H1 (cell line): ENCODE measurements around the gene ACTR3C. TPM values are rescaled to one million over a fixed set of nuclear protein-coding genes. Genes with fewer than 3 reads are reported as not detected.

Experiments used
- CTCF ChIA-PET: fragments of 300-600 bp; sonication (Branson Sonifier 250); formaldehyde crosslinking; loops from one replicate; lab custom pipeline; 2021; ENCODE audit not compliant: partially characterized antibody; lab: Charles Lee
- POLR2A ChIA-PET: fragments of 300-600 bp; sonication (Branson Sonifier 250); formaldehyde crosslinking; loops from one replicate; lab custom pipeline; 2021; ENCODE audit warnings: inconsistent platforms; ENCODE audit not compliant: partially characterized antibody; lab: Charles Lee
- DNase-seq, 2 experiments: peaks; one replicate each; pipeline versions ENCODE4 v3.0.0 to v3.0.0-alpha.2; 2010 to 2022; ENCODE audit warnings: low spot score in 2 of 2, low read depth in 1 of 2, mixed read lengths in 1 of 2
- FAIRE-seq: peaks from 2 replicates; lab custom pipeline; 2011; peaks lifted over from hg19 to GRCh38; lab: Jason Lieb, UNC
- H2AFZ ChIP-seq: 2 replicates; pipeline ENCODE4 v1.8.1; 2012; ENCODE audit warnings: low read length, inconsistent platforms
- H2AK5ac ChIP-seq: 2 replicates; pipeline ENCODE4 v1.6.1; 2013; ENCODE audit warnings: low read depth, low read length
- H2BK120ac ChIP-seq: replicated peaks from 2 replicates; pipeline ENCODE3; 2013; ENCODE audit warnings: low read depth, low read length, inconsistent platforms
- H2BK12ac ChIP-seq: 2 replicates; pipeline ENCODE4 v1.6.1; 2013; ENCODE audit warnings: low read depth, low read length
- H2BK15ac ChIP-seq: 2 replicates; pipeline ENCODE4 v1.6.1; 2013; ENCODE audit warnings: low read length
- H2BK20ac ChIP-seq: 2 replicates; pipeline ENCODE4 v1.6.1; 2013; ENCODE audit warnings: low read length
- H2BK5ac ChIP-seq: 2 replicates; pipeline ENCODE4 v1.6.1; 2013; ENCODE audit warnings: low read depth, low read length
- H3K14ac ChIP-seq: 2 replicates; pipeline ENCODE4 v1.6.1; 2013; ENCODE audit warnings: inconsistent platforms; ENCODE audit not compliant: insufficient read length
- H3K18ac ChIP-seq: 2 replicates; pipeline ENCODE4 v1.6.1; 2013; ENCODE audit warnings: low read length; ENCODE audit errors: extremely low read depth
- H3K23ac ChIP-seq: 2 replicates; pipeline ENCODE4 v1.6.1; 2013; ENCODE audit warnings: inconsistent platforms; ENCODE audit not compliant: insufficient read length
- H3K23me2 ChIP-seq: 2 replicates; pipeline ENCODE4 v1.6.1; 2013; ENCODE audit warnings: low read depth, low read length
- H3K27ac ChIP-seq: 2 replicates; pipeline ENCODE4 v1.6.1; 2011; ENCODE audit warnings: low read depth, low read length, inconsistent platforms
- H3K27me3 ChIP-seq, 4 experiments: replicated peaks in 1 of 4; 1 replicate in 1 of 4; 2 replicates in 3 of 4; pipeline versions ENCODE4 v1.6.1 to v1.8.1; 2011 to 2013; ENCODE audit warnings: low read length in 3 of 4, mild to moderate bottlenecking in 3 of 4, inconsistent platforms in 2 of 4, mixed read lengths in 2 of 4, moderate library complexity in 1 of 4; ENCODE audit not compliant: control insufficient read depth in 3 of 4, insufficient read depth in 3 of 4; ENCODE audit errors: extremely low read depth in 1 of 4
- H3K36me3 ChIP-seq, 4 experiments: 2 replicates each; pipeline versions ENCODE4 v1.6.1 to v1.8.1; 2011 to 2013; ENCODE audit warnings: mild to moderate bottlenecking in 4 of 4, low read length in 3 of 4, moderate library complexity in 2 of 4, control low read depth in 1 of 4, inconsistent platforms in 1 of 4; ENCODE audit not compliant: insufficient read depth in 4 of 4, control insufficient read depth in 2 of 4
- H3K4ac ChIP-seq: replicated peaks from 2 replicates; pipeline ENCODE3; 2013; ENCODE audit warnings: low read length, low read depth, mixed read lengths, inconsistent platforms; ENCODE audit not compliant: insufficient read length
- H3K4me1 ChIP-seq, 4 experiments: replicated peaks in 1 of 4; 1 replicate in 1 of 4; 2 replicates in 3 of 4; pipeline versions ENCODE4 v1.6.1 to v1.8.1; 2011 to 2013; ENCODE audit warnings: low read length in 3 of 4, inconsistent platforms in 2 of 4, mixed read lengths in 1 of 4; ENCODE audit not compliant: insufficient read depth in 4 of 4, control insufficient read depth in 3 of 4
- H3K4me2 ChIP-seq, 2 experiments: 2 replicates each; pipeline versions ENCODE4 v1.6.1 to v1.8.1; 2011 to 2013; ENCODE audit warnings: low read depth in 2 of 2, low read length in 2 of 2, control low read depth in 1 of 2, inconsistent platforms in 1 of 2, mild to moderate bottlenecking in 1 of 2; ENCODE audit not compliant: insufficient read depth in 1 of 2
- H3K4me3 ChIP-seq, 4 experiments: fragments of 200-600, 300-600 bp in 1 of 4; sonication (generic), shearing (Covaris generic), sonication (Bioruptor Twin) in 1 of 4; 2 replicates each; pipeline versions ENCODE4 v1.5.1 to v1.8.1; 2011 to 2016; ENCODE audit warnings: low read length in 4 of 4, low read depth in 3 of 4, control low read depth in 2 of 4, inconsistent platforms in 2 of 4, mild to moderate bottlenecking in 2 of 4, mixed read lengths in 1 of 4, moderate library complexity in 1 of 4; ENCODE audit not compliant: insufficient read depth in 2 of 4; ENCODE audit errors: extremely low read depth in 1 of 4
- H3K56ac ChIP-seq: replicated peaks from 2 replicates; pipeline ENCODE3; 2013; ENCODE audit warnings: low read depth, mild to moderate bottlenecking, mixed read lengths, low read length, inconsistent platforms; ENCODE audit not compliant: insufficient read length
- H3K79me1 ChIP-seq: 2 replicates; pipeline ENCODE4 v1.6.1; 2013; ENCODE audit warnings: low read depth, low read length, control low read depth
- H3K79me2 ChIP-seq, 2 experiments: 2 replicates each; pipeline versions ENCODE4 v1.6.1 to v1.8.1; 2012 to 2013; ENCODE audit warnings: low read length in 2 of 2, mild to moderate bottlenecking in 2 of 2, inconsistent platforms in 1 of 2; ENCODE audit not compliant: insufficient read depth in 2 of 2, control insufficient read depth in 1 of 2
- H3K9ac ChIP-seq, 4 experiments: replicated peaks in 1 of 4; 1 replicate in 1 of 4; 2 replicates in 3 of 4; pipeline versions ENCODE4 v1.6.1 to v1.8.1; 2011 to 2013; ENCODE audit warnings: low read depth in 3 of 4, low read length in 3 of 4, control low read depth in 2 of 4, mild to moderate bottlenecking in 2 of 4, moderate library complexity in 2 of 4, inconsistent platforms in 1 of 4; ENCODE audit errors: extremely low read depth in 1 of 4
- H3K9me3 ChIP-seq, 2 experiments: 2 replicates each; pipeline versions ENCODE4 v1.6.1 to v1.8.1; 2012 to 2013; ENCODE audit warnings: mild to moderate bottlenecking in 2 of 2, moderate library complexity in 2 of 2, control low read depth in 1 of 2, inconsistent platforms in 1 of 2, low read depth in 1 of 2, low read length in 1 of 2, mixed read lengths in 1 of 2; ENCODE audit not compliant: insufficient read depth in 2 of 2
- H4K20me1 ChIP-seq, 2 experiments: replicated peaks in 1 of 2; 2 replicates each; pipeline versions ENCODE3 to v1.8.1; 2011 to 2013; ENCODE audit warnings: inconsistent platforms in 2 of 2, low read length in 2 of 2, mild to moderate bottlenecking in 1 of 2; ENCODE audit not compliant: insufficient read depth in 2 of 2, control insufficient read depth in 1 of 2
- H4K5ac ChIP-seq: 2 replicates; pipeline ENCODE4 v1.6.1; 2013; ENCODE audit warnings: low read length, low read depth, mixed read lengths, inconsistent platforms; ENCODE audit not compliant: insufficient read length
- H4K8ac ChIP-seq: 2 replicates; pipeline ENCODE4 v1.8.0; 2013; ENCODE audit warnings: mild to moderate bottlenecking, moderate library complexity, low read length, inconsistent platforms; ENCODE audit not compliant: insufficient read depth; ENCODE audit errors: extremely low read depth
- H4K91ac ChIP-seq: replicated peaks from 2 replicates; pipeline ENCODE3; 2013; ENCODE audit warnings: low read length, mixed read lengths, inconsistent platforms; ENCODE audit not compliant: insufficient read length
- ASH2L ChIP-seq: fragments of 200-600, 300-600 bp; sonication (generic); IDR thresholded peaks from one replicate; pipeline ENCODE4 v1.7.1; 2017; ENCODE audit warnings: low read length
- BRCA1 ChIP-seq: IDR thresholded peaks from 2 replicates; pipeline ENCODE4 v1.6.1; 2012; ENCODE audit warnings: low read depth, low read length, improper control_type of control experiment
- CEBPB ChIP-seq: IDR thresholded peaks from 2 replicates; pipeline ENCODE4 v1.6.1; 2012; ENCODE audit warnings: low read depth, low read length
- KDM5A ChIP-seq: fragments of 200-600 bp; IDR thresholded peaks from 2 replicates; pipeline ENCODE4 v1.7.1; 2012; ENCODE audit warnings: mild to moderate bottlenecking, low read length, inconsistent platforms, mixed read lengths
- NANOG ChIP-seq: IDR thresholded peaks from 2 replicates; pipeline ENCODE4 v1.6.1; 2011; ENCODE audit warnings: low read length, low read depth, mild to moderate bottlenecking, inconsistent platforms; ENCODE audit not compliant: insufficient read depth, poor library complexity, severe bottlenecking
- POU5F1 ChIP-seq: IDR thresholded peaks from 2 replicates; pipeline ENCODE4 v1.6.1; 2011; ENCODE audit warnings: low read depth, mild to moderate bottlenecking, low read length, moderate library complexity
- RBBP5 ChIP-seq: IDR thresholded peaks from 2 replicates; pipeline ENCODE4 v1.7.1; 2012; ENCODE audit warnings: low read depth, mild to moderate bottlenecking, inconsistent platforms, low read length, moderate library complexity, borderline replicate concordance
- SIRT6 ChIP-seq: IDR thresholded peaks from one replicate; pipeline ENCODE4 v1.7.1; 2012; ENCODE audit warnings: low read length, inconsistent platforms
- SRF ChIP-seq: IDR thresholded peaks from 2 replicates; pipeline ENCODE4 v1.6.1; 2011; ENCODE audit warnings: mild to moderate bottlenecking, low read depth, low read length, moderate library complexity
- SUZ12 ChIP-seq: fragments of 200-600 bp; sonication (generic); IDR thresholded peaks from 2 replicates; pipeline ENCODE4 v1.6.1; 2012; ENCODE audit warnings: mild to moderate bottlenecking, inconsistent platforms, low read length, moderate library complexity, mixed read lengths
- TAF7 ChIP-seq: optimal IDR thresholded peaks from 2 replicates; pipeline ENCODE3; 2011; ENCODE audit warnings: low read depth, mild to moderate bottlenecking, inconsistent platforms, low read length, moderate library complexity, borderline replicate concordance
- WGBS, 2 experiments: shearing (Covaris generic) in 1 of 2; methylation state at CpG; one replicate each; pipeline versions ENCODE4 v1.1.6 to v1.1.7; 2013 to 2015; ENCODE audit warnings: low lambda C conversion rate in 2 of 2, mixed read lengths in 2 of 2, inconsistent platforms in 1 of 2, low coverage in 1 of 2, missing lambda C conversion rate in 1 of 2; ENCODE audit not compliant: insufficient replicate concordance in 2 of 2, insufficient coverage in 1 of 2, insufficient read length in 1 of 2; ENCODE audit errors: extremely low coverage in 1 of 2, missing lambda C conversion rate in 1 of 2; 5-methylcytosine and 5-hydroxymethylcytosine counted together
- polyA plus RNA-seq, 7 experiments: library from polyadenylated mRNA; depleted of rRNA in 3 of 7; stranded (reverse) in 5 of 7; unstranded in 2 of 7; fragments of >200 nt in 5 of 7; fragments of 200-250 nt in 2 of 7; gene quantifications; 1 replicate in 5 of 7; 2 replicates in 1 of 7; 4 replicates in 1 of 7; pipeline versions ENCODE4 v1.2.1 to v1.2.3, GENCODE V29; 2011 to 2013; ENCODE audit warnings: missing spikeins in 2 of 7, mixed read lengths in 2 of 7
- total RNA-seq: library from RNA; stranded (reverse); fragmentation: NEBNext Ultra II Directional; extraction: Animal tissue kit (Norgen Biotek cat#: 25700); gene quantifications from 2 replicates; pipeline ENCODE4 v1.2.1, GENCODE V29; 2021

Gene ACTR3C
- total and polyA plus RNA-seq, 2 of the 8 experiments (the other 6 are each of a cell fraction or from before 2014, with no cell fraction given) = 1.5 TPM; not detected in 1

DNA sequence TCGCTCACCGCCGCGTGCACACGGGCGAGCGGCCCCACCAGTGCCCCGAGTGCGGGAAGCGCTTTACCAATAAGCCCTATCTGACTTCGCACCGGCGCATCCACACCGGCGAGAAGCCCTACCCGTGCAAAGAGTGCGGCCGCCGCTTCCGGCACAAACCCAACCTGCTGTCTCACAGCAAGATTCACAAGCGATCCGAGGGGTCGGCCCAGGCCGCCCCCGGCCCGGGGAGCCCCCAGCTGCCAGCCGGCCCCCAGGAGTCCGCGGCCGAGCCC, 48.6 kb upstream of the ACTR3C start:
- Histone ChIP-seq H3K79me1 (peaks cover 18% of the 10 kb centered on the region), H2BK20ac (no peak overlapping the region), H4K5ac (no peak overlapping the region), H2AK5ac (no peak overlapping the region), H3K56ac (no peak overlapping the region), H4K20me1 (peaks cover 2 to 15% of the 10 kb centered on the region in 2 experiments), H4K8ac (no peak overlapping the region), H3K9me3 (no peaks in the 10 kb centered on the region), H3K4me1 (peaks cover 2 to 30% (median 12%) of the 10 kb centered on the region in 4 experiments), H3K23ac (no peak overlapping the region), H3K14ac (no peak overlapping the region), H4K91ac (no peak overlapping the region), H3K4ac (no peak overlapping the region), H2AFZ (no peak overlapping the region), H3K79me2 (peaks cover 7 to 54% of the 10 kb centered on the region in 2 experiments; a peak in 3 of 4 replicates), H2BK15ac (no peak overlapping the region), H3K4me2 (no peak overlapping the region), H3K36me3 (peaks cover 16 to 49% (median 31%) of the 10 kb centered on the region in 4 experiments), H3K9ac (no peak overlapping the region), H2BK12ac (no peak overlapping the region), H3K27me3 (no peaks in the 10 kb centered on the region), H3K27ac (no peak overlapping the region), H3K18ac (no peak overlapping the region), H2BK120ac (no peak overlapping the region), H2BK5ac (no peak overlapping the region), H3K23me2 (peaks cover 11% of the 10 kb centered on the region; the same call in 1 of the 2 replicates), H3K4me3 (no peak overlapping the region)
- POLR2A ChIA-PET = interaction anchor here (0.5 to 8.6 kb wide), 9 partner anchors 10 to 614 kb away, joined by 3 to 230 read pairs (median 23); partner anchors contain the start of gene RARRES2
- CTCF ChIA-PET = interaction anchor here (0.6 to 5.6 kb wide), 2 partner anchors 15 to 475 kb away, joined by 4 to 32 read pairs; no protein-coding TSS in a partner anchor
- DNase-seq (no peak), FAIRE-seq (no peak)
- TF ChIP-seq ASH2L (no peak), POU5F1 (no peak), RBBP5 (no peak), NANOG (no peak), SIRT6 (no peak), SUZ12 (no peak), BRCA1 (no peak), KDM5A (no peak), SRF (no peak), CEBPB (no peak), TAF7 (no peak)
- 96% methylated on average over 11 of the region's 30 CpGs; no CpG with 5 or more reads in 1 of the 2 experiments for WGBS, 2 experiments
